Measurements from ENCODE around the gene TRIO.

DNA sequence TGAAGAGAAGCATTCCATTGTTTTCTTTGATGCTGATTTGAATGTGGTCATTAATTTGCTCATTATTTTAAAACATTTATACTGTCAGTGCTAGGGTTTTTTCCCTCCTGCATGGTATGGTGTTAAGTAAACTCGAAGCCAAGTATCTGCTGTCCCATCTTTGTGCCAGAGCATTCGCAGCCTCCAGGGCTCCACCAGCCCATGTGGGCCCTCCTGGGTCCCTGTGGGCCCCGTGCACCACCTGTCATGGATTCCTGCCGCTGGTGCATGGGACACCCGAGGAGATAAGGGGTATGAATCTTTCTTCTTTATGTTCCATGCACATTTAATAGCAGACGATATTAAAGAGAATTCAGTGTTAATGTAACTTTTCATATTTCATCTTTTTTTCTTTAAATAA is 95.1 kb downstream of the TRIO start:
- TF ChIP-seq, protein P1, sequence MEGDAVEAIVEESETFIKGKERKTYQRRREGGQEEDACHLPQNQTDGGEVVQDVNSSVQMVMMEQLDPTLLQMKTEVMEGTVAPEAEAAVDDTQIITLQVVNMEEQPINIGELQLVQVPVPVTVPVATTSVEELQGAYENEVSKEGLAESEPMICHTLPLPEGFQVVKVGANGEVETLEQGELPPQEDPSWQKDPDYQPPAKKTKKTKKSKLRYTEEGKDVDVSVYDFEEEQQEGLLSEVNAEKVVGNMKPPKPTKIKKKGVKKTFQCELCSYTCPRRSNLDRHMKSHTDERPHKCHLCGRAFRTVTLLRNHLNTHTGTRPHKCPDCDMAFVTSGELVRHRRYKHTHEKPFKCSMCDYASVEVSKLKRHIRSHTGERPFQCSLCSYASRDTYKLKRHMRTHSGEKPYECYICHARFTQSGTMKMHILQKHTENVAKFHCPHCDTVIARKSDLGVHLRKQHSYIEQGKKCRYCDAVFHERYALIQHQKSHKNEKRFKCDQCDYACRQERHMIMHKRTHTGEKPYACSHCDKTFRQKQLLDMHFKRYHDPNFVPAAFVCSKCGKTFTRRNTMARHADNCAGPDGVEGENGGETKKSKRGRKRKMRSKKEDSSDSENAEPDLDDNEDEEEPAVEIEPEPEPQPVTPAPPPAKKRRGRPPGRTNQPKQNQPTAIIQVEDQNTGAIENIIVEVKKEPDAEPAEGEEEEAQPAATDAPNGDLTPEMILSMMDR (IDR thresholded peaks at IDR 0.05; ENCODE audit: poor library complexity), result no peak
- no peak for TF ChIP-seq EZH2phosphoT487 (IDR thresholded peaks at IDR 0.05; ENCODE audit: low read depth, severe bottlenecking, unreplicated experiment)
